Fibroblast of lung (primary cell): ENCODE data around the gene ADGRD1.

ENCODE experiments used
- CTCF ChIP-seq, 2 donors: IDR thresholded peaks in 1 of 2; conservative IDR thresholded peaks in 1 of 2; 1 replicate in 1 of 2; 2 replicates in 1 of 2; pipeline ENCODE4 v1.5.1; 2011 to 2012; ENCODE audit warnings: low read length in 2 of 2, control low read depth in 1 of 2, inconsistent platforms in 1 of 2, low read depth in 1 of 2, mild to moderate bottlenecking in 1 of 2
- EZH2 ChIP-seq: IDR thresholded peaks from 2 replicates; pipeline ENCODE4 v1.5.1; 2012; ENCODE audit warnings: low read length, control low read depth, mild to moderate bottlenecking; ENCODE audit errors: missing control alignments

- TF ChIP-seq CTCF (conservative IDR thresholded peaks at IDR 0.05 in 1 of 2, IDR thresholded peaks at IDR 0.05 in 1 of 2; ENCODE audit: low read depth in 1 of 2, low read length in 2 of 2) (no peak), EZH2 (no peak)
These were observed 28.6 kb upstream of the ADGRD1 start for GRCh38 chr12:130924966-130925665.
